Measurements from ENCODE around the gene RAB40C. TPM values are rescaled to one million over a fixed set of nuclear protein-coding genes. Genes with fewer than 3 reads are reported as not detected.

Gene RAB40C
- total RNA-seq, 1 experiment from 2014 or later = 30.7 TPM

DNA sequence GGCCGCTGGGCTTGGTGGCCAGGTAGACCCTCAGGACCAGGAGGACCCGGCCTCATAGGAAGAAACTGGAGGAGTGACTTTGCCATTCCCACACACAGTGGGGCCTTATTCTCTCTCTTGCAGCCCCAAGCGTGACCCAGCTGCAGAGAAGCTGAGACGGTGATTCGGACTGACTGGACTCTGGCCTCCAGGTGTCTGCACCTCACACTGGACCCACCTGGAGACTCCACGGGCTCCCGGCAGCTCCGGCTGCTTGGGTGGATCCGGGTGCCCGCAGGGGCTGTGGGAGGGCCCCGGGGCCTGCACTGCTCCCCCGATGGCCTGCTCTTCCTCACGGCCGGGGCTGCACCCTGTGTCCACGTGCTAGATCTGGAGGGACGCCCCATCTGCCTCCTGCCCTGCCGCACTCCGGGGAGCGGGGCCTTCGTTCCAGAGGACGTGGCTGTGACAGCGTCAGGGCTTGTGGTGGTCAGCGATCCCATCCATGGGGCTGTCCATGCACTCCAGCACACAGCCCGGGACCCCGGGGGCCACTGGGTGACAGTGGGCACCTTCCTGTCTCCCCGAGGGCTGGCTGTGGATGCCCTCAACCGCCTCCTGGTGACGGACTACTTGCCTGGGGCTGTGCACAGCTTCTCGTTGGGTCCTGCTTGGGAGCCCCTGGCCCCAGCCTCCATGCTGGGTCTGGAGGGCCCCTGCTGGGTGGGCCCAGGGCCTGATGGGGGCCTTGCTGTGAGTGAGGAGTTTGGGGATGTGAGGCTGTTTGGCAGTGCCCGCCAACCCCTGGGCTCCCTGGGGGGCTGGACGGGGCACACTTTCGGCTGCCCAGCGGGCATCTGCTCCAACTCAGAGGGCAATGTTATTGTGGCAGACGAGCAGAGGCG lies 22.3 kb upstream of the RAB40C start:
- no peaks in the 10 kb centered on the region for H3K27me3 ChIP-seq (ENCODE audit: control insufficient read depth, insufficient read depth, low read length)
- DNase-seq (ENCODE audit: low read depth, low spot score) (no peak), ATAC-seq (no peak)
- peak overlapping the region; percentile 93 for H3K27ac ChIP-seq (ENCODE audit: low read length)
- no peak overlapping the region for H3K4me3 ChIP-seq (ENCODE audit: low read depth in 2 of 2, low read length in 2 of 2)
- H3K9me3 ChIP-seq (ENCODE audit: control insufficient read depth, insufficient read depth, low read depth, low read length) = no peaks in the 10 kb centered on the region
- ChIA-PET POLR2A (interaction anchor here (0.6 kb wide), 1 partner anchor 166 kb away, joined by 13 read pairs; the partner anchor contains the start of gene DECR2), CTCF (interaction anchor here (0.6 kb wide), 1 partner anchor 290 kb away, joined by 3 read pairs; no protein-coding TSS in a partner anchor)
- TF ChIP-seq TCF7L2 (IDR thresholded peaks at IDR 0.05; ENCODE audit: low read depth, low read length) (no peak), SIN3A (IDR thresholded peaks at IDR 0.05; ENCODE audit: borderline replicate concordance, insufficient read depth, low read depth, low read length) (no peak), POLR2AphosphoS5 (IDR thresholded peaks at IDR 0.05; ENCODE audit: low read depth, low read length) (no peak)
- TF ChIP-seq, protein P1, sequence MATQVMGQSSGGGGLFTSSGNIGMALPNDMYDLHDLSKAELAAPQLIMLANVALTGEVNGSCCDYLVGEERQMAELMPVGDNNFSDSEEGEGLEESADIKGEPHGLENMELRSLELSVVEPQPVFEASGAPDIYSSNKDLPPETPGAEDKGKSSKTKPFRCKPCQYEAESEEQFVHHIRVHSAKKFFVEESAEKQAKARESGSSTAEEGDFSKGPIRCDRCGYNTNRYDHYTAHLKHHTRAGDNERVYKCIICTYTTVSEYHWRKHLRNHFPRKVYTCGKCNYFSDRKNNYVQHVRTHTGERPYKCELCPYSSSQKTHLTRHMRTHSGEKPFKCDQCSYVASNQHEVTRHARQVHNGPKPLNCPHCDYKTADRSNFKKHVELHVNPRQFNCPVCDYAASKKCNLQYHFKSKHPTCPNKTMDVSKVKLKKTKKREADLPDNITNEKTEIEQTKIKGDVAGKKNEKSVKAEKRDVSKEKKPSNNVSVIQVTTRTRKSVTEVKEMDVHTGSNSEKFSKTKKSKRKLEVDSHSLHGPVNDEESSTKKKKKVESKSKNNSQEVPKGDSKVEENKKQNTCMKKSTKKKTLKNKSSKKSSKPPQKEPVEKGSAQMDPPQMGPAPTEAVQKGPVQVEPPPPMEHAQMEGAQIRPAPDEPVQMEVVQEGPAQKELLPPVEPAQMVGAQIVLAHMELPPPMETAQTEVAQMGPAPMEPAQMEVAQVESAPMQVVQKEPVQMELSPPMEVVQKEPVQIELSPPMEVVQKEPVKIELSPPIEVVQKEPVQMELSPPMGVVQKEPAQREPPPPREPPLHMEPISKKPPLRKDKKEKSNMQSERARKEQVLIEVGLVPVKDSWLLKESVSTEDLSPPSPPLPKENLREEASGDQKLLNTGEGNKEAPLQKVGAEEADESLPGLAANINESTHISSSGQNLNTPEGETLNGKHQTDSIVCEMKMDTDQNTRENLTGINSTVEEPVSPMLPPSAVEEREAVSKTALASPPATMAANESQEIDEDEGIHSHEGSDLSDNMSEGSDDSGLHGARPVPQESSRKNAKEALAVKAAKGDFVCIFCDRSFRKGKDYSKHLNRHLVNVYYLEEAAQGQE (IDR thresholded peaks at IDR 0.05; ENCODE audit: insufficient read depth in 1 of 2, low read depth in 2 of 2, low read length in 1 of 2) = no peak
- TF ChIP-seq, protein P2, sequence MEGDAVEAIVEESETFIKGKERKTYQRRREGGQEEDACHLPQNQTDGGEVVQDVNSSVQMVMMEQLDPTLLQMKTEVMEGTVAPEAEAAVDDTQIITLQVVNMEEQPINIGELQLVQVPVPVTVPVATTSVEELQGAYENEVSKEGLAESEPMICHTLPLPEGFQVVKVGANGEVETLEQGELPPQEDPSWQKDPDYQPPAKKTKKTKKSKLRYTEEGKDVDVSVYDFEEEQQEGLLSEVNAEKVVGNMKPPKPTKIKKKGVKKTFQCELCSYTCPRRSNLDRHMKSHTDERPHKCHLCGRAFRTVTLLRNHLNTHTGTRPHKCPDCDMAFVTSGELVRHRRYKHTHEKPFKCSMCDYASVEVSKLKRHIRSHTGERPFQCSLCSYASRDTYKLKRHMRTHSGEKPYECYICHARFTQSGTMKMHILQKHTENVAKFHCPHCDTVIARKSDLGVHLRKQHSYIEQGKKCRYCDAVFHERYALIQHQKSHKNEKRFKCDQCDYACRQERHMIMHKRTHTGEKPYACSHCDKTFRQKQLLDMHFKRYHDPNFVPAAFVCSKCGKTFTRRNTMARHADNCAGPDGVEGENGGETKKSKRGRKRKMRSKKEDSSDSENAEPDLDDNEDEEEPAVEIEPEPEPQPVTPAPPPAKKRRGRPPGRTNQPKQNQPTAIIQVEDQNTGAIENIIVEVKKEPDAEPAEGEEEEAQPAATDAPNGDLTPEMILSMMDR (IDR thresholded peaks at IDR 0.05) = no peak
- peaks cover 60% of the 10 kb centered on the region for H3K4me1 ChIP-seq (ENCODE audit: control insufficient read depth, insufficient read depth, low read length)
- in situ Hi-C loops (cut with HindIII; ENCODE audit: low pct_unique_long_range_greater_than_20kb, low sequenced_read_pairs) = no loop called here
- no TSS peak for BruUV-seq (replicated peaks)
- intact Hi-C loops (cut with micrococcal nuclease; ENCODE audit: unreplicated experiment) = no loop called here
- H3K36me3 ChIP-seq (ENCODE audit: control insufficient read depth, insufficient read depth, low read length) = no peaks in the 10 kb centered on the region

DNA sequence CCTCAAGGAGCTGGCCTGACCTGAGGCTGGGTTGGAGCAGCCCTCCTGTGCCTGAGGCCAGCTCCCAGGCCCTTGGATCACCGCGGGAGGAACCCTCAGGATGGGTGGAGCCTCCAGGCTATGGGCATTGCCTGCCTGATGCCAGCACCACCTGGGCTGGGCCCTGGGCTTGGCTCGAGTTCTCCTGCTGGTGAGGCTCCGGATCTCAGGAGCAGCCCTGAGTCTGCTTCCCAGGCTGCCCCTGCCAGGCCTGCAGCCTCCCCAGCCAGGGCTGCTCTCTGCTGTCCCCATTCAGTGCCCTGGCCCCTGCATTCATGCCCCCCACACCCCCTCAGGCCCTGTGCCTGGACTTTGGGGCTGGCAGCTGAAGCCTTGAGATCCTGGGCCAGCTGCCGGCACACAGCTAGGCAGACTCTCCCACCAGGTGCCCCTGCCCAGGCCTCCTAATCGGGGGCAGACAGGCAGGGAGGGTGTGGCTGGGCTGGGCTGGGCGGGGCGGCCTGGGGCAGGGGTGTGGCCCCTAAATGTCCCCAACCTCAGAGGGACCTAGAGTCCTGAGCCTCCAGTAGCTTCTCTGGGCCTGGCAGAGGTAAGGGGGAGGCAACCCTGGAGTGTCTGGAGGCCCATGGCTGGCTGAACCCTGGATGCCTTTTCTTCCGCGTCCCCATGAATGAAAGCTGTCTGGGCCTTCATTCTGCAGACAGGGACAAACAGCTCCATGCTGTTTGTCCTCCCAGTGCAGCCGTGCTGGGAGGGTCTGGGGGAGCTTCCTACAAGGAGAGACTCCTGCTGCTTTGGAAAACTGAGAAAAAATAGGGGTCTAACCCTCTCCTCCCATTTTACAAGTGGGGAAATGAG lies 21.2 kb upstream of the RAB40C start:
- H3K4me1 ChIP-seq (ENCODE audit: control insufficient read depth, insufficient read depth, low read length) = peaks cover 57% of the 10 kb centered on the region
- peak overlapping the region; percentile 93 for H3K27ac ChIP-seq (ENCODE audit: low read length)
- no peaks in the 10 kb centered on the region for H3K36me3 ChIP-seq (ENCODE audit: control insufficient read depth, insufficient read depth, low read length)
- BruUV-seq (replicated peaks) = no TSS peak
- peak overlapping the region; percentile 58 to 87 for H3K4me3 ChIP-seq (ENCODE audit: low read depth in 2 of 2, low read length in 2 of 2)
- DNase-seq (ENCODE audit: low read depth, low spot score) = no peak
- in situ Hi-C loops (cut with HindIII; ENCODE audit: low pct_unique_long_range_greater_than_20kb, low sequenced_read_pairs) = no loop called here
- intact Hi-C loops (cut with micrococcal nuclease; ENCODE audit: unreplicated experiment) = no loop called here
- peak; percentile 12 for ATAC-seq
- CTCF ChIA-PET = no interaction called here
- POLR2A ChIA-PET = no interaction called here
- H3K27me3 ChIP-seq (ENCODE audit: control insufficient read depth, insufficient read depth, low read length) = no peaks in the 10 kb centered on the region
- no peaks in the 10 kb centered on the region for H3K9me3 ChIP-seq (ENCODE audit: control insufficient read depth, insufficient read depth, low read depth, low read length)
- TF ChIP-seq, protein P1 (IDR thresholded peaks at IDR 0.05; ENCODE audit: insufficient read depth in 1 of 2, low read depth in 2 of 2, low read length in 1 of 2) = no peak
- TF ChIP-seq SIN3A (IDR thresholded peaks at IDR 0.05; ENCODE audit: borderline replicate concordance, insufficient read depth, low read depth, low read length) (no peak), TCF7L2 (IDR thresholded peaks at IDR 0.05; ENCODE audit: low read depth, low read length) (no peak), POLR2AphosphoS5 (IDR thresholded peaks at IDR 0.05; ENCODE audit: low read depth, low read length) (no peak)
- TF ChIP-seq, protein P2 (IDR thresholded peaks at IDR 0.05) = no peak
